Activated B cell treated with CpG ODN at 0.5 μM for 24 hours (primary cell): ENCODE measurements around the gene DIP2C. TPM values are rescaled to one million over a fixed set of nuclear protein-coding genes. Genes with fewer than 3 reads are reported as not detected.

ENCODE experiments used
- ATAC-seq: fragments of 200-7000 bp; cut with Tn5 transposase; one replicate; pipeline ENCODE4 v1.10.0; 2021; ENCODE audit warnings: low read depth, mild to moderate bottlenecking, moderate library complexity
- CTCF ChIA-PET: fragments of 350-600 bp; sonication (Branson Sonifier 250); formaldehyde crosslinking; loops from one replicate; lab custom pipeline; 2021; ENCODE audit warnings: antibody characterized with exemption; lab: Charles Lee
- POLR2A ChIA-PET: fragments of 350-600 bp; sonication (Branson Sonifier 250); formaldehyde crosslinking; loops from one replicate; lab custom pipeline; 2021; ENCODE audit warnings: antibody characterized with exemption; lab: Charles Lee
- DNase-seq: peaks from one replicate; pipeline ENCODE4 v3.0.0; 2022
- H3K27ac Mint-ChIP-seq: one replicate; pipeline ENCODE4 v1.8.0; 2020; ENCODE audit warnings: mixed read lengths
- H3K27me3 Mint-ChIP-seq: one replicate; pipeline ENCODE4 v1.8.0; 2021; ENCODE audit warnings: mixed read lengths
- H3K36me3 Mint-ChIP-seq: one replicate; pipeline ENCODE4 v1.8.0; 2021; ENCODE audit warnings: low read depth, mixed read lengths
- H3K4me1 Mint-ChIP-seq: one replicate; pipeline ENCODE4 v1.8.0; 2021; ENCODE audit warnings: mixed read lengths
- H3K4me3 Mint-ChIP-seq: one replicate; pipeline ENCODE4 v1.8.0; 2020; ENCODE audit warnings: mild to moderate bottlenecking, mixed read lengths
- H3K9me3 Mint-ChIP-seq: one replicate; pipeline ENCODE4 v1.8.0; 2020; ENCODE audit warnings: mixed read lengths
- intact Hi-C: fragments of 100-400 bp; cut with micrococcal nuclease; formaldehyde crosslinking; loops from one replicate; pipeline ENCODE4 v1.15.1; 2024
- total RNA-seq: library from RNA; stranded (reverse); gene quantifications from 2 replicates; pipeline ENCODE4 v1.2.3, GENCODE V29; 2022
- TF ChIP-seq, protein P1 (sequence below): fragments of 200-600 bp; IDR thresholded peaks from one replicate; pipeline ENCODE4 v1.8.0; 2022; ENCODE audit warnings: antibody characterized with exemption, mild to moderate bottlenecking

Gene DIP2C
- total RNA-seq, 1 donor from 2014 or later, result 0.49 TPM

DNA sequence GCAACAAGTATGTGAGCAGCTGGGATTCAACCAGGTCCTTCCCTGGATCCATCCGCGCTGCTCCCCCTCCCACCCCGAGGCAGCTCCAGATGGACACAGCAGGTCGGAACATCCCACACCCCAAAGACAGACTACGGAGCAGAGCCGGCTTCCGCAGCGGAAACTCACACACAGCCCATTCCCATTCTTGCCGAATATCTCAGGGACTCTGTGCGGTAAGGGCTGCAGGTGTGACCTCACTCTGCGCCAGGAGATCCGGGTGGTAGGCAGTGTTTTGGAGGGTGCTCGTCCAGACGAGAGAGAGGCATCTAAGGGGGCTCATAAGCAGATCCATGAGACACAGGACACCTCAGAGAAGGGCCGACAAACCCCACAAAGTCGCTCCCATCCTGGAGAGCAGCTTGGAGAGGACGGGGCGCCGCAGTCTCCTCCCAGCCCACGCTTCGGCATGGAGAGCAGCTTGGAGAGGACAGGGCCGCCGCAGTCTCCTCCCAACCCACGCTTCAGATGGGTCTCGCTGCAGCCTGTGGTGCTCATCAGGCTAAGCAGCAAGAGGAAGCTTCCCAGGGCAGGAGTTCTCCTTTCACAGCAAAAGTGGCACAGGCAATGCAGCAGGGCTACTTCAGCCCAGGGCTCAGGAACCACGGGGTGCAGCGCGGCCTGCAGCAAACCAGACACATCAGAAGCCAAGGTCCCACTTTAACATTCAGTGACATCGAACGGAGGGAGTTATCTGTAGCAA, 179.9 kb downstream of the DIP2C start:
- H3K36me3 Mint-ChIP-seq, result no peaks in the 10 kb centered on the region
- H3K9me3 Mint-ChIP-seq, result no peaks in the 10 kb centered on the region
- no peak overlapping the region for H3K27ac Mint-ChIP-seq
- intact Hi-C loops, result loop anchor here (5.0 to 10.0 kb wide), 2 partner anchors 305 to 478 kb away; partner anchors contain the start of gene GTPBP4
- H3K4me3 Mint-ChIP-seq, result no peak overlapping the region
- TF ChIP-seq, protein P1, sequence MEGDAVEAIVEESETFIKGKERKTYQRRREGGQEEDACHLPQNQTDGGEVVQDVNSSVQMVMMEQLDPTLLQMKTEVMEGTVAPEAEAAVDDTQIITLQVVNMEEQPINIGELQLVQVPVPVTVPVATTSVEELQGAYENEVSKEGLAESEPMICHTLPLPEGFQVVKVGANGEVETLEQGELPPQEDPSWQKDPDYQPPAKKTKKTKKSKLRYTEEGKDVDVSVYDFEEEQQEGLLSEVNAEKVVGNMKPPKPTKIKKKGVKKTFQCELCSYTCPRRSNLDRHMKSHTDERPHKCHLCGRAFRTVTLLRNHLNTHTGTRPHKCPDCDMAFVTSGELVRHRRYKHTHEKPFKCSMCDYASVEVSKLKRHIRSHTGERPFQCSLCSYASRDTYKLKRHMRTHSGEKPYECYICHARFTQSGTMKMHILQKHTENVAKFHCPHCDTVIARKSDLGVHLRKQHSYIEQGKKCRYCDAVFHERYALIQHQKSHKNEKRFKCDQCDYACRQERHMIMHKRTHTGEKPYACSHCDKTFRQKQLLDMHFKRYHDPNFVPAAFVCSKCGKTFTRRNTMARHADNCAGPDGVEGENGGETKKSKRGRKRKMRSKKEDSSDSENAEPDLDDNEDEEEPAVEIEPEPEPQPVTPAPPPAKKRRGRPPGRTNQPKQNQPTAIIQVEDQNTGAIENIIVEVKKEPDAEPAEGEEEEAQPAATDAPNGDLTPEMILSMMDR, result no peak
- no peak for ATAC-seq
- POLR2A ChIA-PET, result no interaction called here
- peaks cover 20% of the 10 kb centered on the region for H3K27me3 Mint-ChIP-seq
- no peak for DNase-seq
- H3K4me1 Mint-ChIP-seq, result peaks cover 22% of the 10 kb centered on the region
- CTCF ChIA-PET, result no interaction called here

DNA sequence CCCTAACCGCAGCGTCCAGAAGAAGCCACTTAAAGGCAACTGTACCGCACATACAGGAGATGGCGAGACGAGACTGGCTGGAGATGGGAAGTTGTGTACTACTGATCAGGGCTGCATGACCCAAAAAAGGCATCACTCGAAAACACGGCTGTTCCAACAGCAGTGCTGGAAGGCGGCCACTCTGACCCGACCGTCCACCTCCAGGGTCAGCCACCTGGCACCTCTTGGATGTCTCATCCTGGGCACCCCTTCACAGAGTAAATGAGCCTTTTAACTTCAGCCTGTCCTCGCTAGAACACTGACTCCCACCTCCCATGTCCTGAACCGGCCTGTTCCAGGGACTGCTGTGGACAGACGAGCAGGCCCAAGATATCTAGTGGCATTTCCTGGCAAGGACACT, 180.7 kb downstream of the DIP2C start:
- ATAC-seq, result no peak
- Mint-ChIP-seq H3K27ac (no peak overlapping the region), H3K36me3 (no peaks in the 10 kb centered on the region), H3K9me3 (no peaks in the 10 kb centered on the region), H3K4me3 (no peak overlapping the region), H3K27me3 (peaks cover 20% of the 10 kb centered on the region), H3K4me1 (peaks cover 21% of the 10 kb centered on the region)
- DNase-seq, result no peak
- intact Hi-C loops, result no loop called here
- POLR2A ChIA-PET, result no interaction called here
- TF ChIP-seq, protein P1, result no peak
- CTCF ChIA-PET, result no interaction called here

DNA sequence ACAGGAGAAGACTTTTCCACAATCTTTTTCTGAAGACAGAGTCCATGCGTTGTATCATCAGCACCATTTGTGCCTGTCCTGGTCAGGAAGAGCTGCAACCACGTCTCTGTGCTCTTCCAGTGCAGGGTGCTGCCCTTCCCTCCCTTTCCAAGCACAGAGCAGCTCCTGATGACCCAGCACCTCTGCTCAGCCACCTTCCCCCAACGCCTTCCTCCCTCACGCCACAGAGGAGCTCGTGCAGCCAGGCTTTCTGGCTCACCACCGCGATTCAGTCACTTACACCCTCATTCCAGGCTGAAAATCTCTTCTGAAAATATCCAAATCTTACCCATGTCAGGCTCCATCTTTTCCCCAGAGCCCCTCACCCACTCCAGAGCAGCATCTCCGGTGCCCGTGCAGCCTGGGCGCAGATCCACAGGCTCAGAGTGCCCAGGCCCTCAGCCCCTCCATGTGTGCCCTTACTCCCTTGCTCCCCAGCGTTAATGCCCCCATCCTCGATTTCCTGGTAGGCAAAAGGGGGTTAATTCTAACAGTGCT, 181.5 kb downstream of the DIP2C start:
- no peak overlapping the region for H3K27ac Mint-ChIP-seq
- CTCF ChIA-PET, result no interaction called here
- no peak overlapping the region for H3K4me3 Mint-ChIP-seq

DNA sequence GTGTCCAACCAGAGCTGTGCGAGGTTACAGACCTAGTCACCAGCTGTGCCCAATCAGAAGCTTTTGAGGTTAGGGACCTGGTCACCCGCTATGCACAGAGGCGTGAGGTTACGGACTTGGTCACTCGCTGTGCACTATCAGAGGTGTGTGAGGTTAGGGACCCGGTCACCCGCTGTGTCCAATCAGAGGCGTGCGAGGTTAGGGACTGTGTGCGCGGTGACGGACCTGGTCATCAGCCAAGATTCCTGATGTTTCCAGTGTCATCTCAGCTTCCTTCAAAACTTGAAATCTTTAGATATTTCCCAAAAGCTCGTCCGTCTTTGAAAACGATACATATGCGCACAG, 182.1 kb downstream of the DIP2C start:
- no peaks in the 10 kb centered on the region for H3K9me3 Mint-ChIP-seq
- ChIA-PET CTCF (no interaction called here), POLR2A (no interaction called here)
- H3K27ac Mint-ChIP-seq, result no peak overlapping the region
- H3K27me3 Mint-ChIP-seq, result peaks cover 23% of the 10 kb centered on the region
- H3K4me3 Mint-ChIP-seq, result no peak overlapping the region
- ATAC-seq (no peak), DNase-seq (no peak)
- TF ChIP-seq, protein P1, result no peak
- H3K36me3 Mint-ChIP-seq, result no peaks in the 10 kb centered on the region
- intact Hi-C loops, result no loop called here
- H3K4me1 Mint-ChIP-seq, result peaks cover 15% of the 10 kb centered on the region

More for the DNA sequence above, 181.5 kb downstream of the DIP2C start:
- ATAC-seq, result no peak
- intact Hi-C loops, result no loop called here
- Mint-ChIP-seq H3K9me3 (no peaks in the 10 kb centered on the region), H3K27me3 (peaks cover 20% of the 10 kb centered on the region), H3K4me1 (peaks cover 15% of the 10 kb centered on the region), H3K36me3 (no peaks in the 10 kb centered on the region)
- POLR2A ChIA-PET, result no interaction called here
- DNase-seq, result no peak
- TF ChIP-seq, protein P1, result no peak

DNA sequence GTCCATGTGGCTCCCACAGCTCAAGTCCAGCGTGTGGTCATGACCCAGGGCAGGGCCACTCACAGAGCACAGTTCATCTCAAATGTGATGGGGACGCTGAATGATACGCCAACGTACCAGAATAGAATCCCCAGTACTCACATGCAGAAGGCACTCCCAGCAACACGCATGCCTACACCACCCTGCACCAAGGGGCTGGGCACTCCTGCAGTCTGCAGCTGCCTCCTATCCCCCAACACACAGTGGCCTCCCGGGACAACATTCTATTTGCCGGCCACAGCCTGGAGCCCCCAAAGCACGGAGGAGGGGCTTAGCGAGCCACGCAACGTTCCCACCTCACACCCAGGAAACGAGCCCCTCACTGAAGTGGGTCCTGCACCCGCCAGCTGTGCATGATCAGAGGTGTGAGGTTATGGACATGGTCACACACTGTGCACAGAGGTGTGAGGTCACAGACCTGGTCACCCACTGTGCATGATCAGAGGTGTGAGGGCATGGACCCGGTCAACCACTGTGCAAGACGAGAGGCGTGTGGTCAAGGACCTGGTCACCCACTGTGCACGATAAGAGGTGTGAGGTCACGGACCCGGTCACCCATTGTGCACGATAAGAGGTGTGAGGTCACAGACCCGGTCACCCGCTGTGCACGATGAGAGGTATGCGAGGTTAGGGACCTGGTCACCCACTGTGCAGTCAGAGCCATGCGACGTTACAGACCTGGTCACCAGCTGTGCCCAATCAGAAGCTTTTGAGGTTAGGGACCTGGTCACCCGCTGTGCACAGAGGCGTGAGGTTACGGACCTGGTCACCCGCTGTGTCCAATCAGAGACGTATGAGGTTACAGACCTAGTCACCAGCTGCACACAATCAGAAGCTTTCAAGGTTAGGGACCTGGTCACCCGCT, 182.8 kb downstream of the DIP2C start:
- H3K4me3 Mint-ChIP-seq, result no peak overlapping the region
- ChIA-PET CTCF (no interaction called here), POLR2A (no interaction called here)
- no peaks in the 10 kb centered on the region for H3K9me3 Mint-ChIP-seq
- peaks cover 15% of the 10 kb centered on the region for H3K4me1 Mint-ChIP-seq
- DNase-seq (no peak), ATAC-seq (no peak)
- TF ChIP-seq, protein P1, result no peak
- H3K27ac Mint-ChIP-seq, result no peak overlapping the region
- intact Hi-C loops, result no loop called here
- H3K36me3 Mint-ChIP-seq, result no peaks in the 10 kb centered on the region
- peaks cover 23% of the 10 kb centered on the region for H3K27me3 Mint-ChIP-seq
